Measurements from ENCODE around the gene TRO.

TRO gene

DNA sequence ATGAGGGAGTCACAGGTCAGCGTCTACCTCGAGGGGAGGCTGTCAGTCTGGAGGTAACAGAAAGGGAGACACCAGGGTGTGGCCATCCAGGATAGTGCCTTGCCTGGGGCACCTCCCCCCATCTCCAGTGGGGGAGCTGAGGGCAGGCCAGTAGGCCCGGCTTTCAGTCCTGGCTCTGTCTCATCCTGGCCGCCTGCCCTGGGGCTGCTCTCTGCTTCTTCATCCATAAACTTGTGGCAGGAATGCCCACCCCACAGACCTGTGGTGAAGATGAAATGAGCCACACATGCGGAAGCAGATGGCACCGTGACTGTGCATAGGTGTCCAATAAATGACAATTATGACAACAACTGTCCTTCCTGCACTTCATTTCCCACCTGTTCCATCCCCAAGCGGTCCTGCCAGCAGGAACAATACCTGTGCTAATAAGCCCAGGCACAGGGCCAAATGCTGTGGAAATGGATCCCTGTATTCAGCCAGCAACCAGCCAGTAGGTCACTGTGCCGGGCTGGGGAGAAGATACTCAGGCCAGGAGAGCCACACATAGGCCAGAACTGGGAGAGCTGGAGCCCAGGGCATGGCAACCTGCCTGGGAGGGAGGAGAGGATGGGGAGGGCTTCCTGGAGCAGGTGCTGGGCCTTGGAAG, 30.2 kb downstream of the TRO start:
- TF ChIP-seq EP300 (IDR thresholded peaks at IDR 0.05; ENCODE audit: borderline replicate concordance) (no peak), TCF12 (IDR thresholded peaks at IDR 0.05; ENCODE audit: low read depth) (no peak), NFIC (IDR thresholded peaks at IDR 0.05) (0 out of 2 replicates have a peak, but pooled peaks have one; percentile 11)

DNA sequence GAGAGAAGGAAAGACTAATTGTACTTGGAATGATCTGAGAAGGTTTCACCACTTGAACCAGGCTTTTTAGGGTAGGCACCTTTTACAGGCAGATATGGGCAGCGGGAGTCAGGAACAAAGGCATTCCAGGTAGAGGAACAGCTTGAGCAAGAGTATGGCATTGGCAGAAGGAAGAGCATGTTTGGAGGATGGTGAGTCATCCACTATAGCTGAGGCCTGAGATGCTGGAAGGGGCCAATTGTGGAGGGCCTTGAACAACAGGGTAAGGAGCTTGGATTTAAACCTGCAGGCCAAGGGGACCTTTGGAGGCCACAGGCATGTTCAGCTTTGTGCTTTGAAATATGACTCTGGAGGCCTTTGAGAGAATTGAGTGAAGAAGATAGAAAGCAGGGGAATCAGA, 41.1 kb downstream of the TRO start:
- TF ChIP-seq NFIC (IDR thresholded peaks at IDR 0.05) = no peak
- TF ChIP-seq ZBTB7A (IDR thresholded peaks at IDR 0.05; ENCODE audit: low read depth) = no peak
- TF ChIP-seq, protein P1, sequence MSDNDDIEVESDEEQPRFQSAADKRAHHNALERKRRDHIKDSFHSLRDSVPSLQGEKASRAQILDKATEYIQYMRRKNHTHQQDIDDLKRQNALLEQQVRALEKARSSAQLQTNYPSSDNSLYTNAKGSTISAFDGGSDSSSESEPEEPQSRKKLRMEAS (IDR thresholded peaks at IDR 0.05) = no peak
- TF ChIP-seq EGR1 (IDR thresholded peaks at IDR 0.05) = no peak
- TF ChIP-seq, protein P2, sequence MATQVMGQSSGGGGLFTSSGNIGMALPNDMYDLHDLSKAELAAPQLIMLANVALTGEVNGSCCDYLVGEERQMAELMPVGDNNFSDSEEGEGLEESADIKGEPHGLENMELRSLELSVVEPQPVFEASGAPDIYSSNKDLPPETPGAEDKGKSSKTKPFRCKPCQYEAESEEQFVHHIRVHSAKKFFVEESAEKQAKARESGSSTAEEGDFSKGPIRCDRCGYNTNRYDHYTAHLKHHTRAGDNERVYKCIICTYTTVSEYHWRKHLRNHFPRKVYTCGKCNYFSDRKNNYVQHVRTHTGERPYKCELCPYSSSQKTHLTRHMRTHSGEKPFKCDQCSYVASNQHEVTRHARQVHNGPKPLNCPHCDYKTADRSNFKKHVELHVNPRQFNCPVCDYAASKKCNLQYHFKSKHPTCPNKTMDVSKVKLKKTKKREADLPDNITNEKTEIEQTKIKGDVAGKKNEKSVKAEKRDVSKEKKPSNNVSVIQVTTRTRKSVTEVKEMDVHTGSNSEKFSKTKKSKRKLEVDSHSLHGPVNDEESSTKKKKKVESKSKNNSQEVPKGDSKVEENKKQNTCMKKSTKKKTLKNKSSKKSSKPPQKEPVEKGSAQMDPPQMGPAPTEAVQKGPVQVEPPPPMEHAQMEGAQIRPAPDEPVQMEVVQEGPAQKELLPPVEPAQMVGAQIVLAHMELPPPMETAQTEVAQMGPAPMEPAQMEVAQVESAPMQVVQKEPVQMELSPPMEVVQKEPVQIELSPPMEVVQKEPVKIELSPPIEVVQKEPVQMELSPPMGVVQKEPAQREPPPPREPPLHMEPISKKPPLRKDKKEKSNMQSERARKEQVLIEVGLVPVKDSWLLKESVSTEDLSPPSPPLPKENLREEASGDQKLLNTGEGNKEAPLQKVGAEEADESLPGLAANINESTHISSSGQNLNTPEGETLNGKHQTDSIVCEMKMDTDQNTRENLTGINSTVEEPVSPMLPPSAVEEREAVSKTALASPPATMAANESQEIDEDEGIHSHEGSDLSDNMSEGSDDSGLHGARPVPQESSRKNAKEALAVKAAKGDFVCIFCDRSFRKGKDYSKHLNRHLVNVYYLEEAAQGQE (IDR thresholded peaks at IDR 0.05; ENCODE audit: low read depth) = no peak
- TF ChIP-seq CEBPB (IDR thresholded peaks at IDR 0.05) = no peak
- TF ChIP-seq YY1 (IDR thresholded peaks at IDR 0.05; ENCODE audit: low read depth) = no peak
- TF ChIP-seq CREB1 (IDR thresholded peaks at IDR 0.05; ENCODE audit: low read depth) = no peak
- TF ChIP-seq FOXM1 (IDR thresholded peaks at IDR 0.05; ENCODE audit: borderline replicate concordance, low read depth) = no peak
- TF ChIP-seq TAF1 (IDR thresholded peaks at IDR 0.05; ENCODE audit: low read depth) = no peak
- no peak for TF ChIP-seq RAD21 (IDR thresholded peaks at IDR 0.05; ENCODE audit: low read depth)
- no peak for TF ChIP-seq TEAD4 (IDR thresholded peaks at IDR 0.05)
- TF ChIP-seq USF1 (IDR thresholded peaks at IDR 0.05) = no peak
- TF ChIP-seq TCF12 (IDR thresholded peaks at IDR 0.05; ENCODE audit: low read depth) = no peak

GRCh38 chrX:54964766-54965497, 44.3 kb downstream of the TRO start:
- TF ChIP-seq, protein P1 (IDR thresholded peaks at IDR 0.05) = no peak
- TF ChIP-seq CREB1 (IDR thresholded peaks at IDR 0.05; ENCODE audit: low read depth) (no peak), CEBPB (IDR thresholded peaks at IDR 0.05) (no peak), ZBTB7A (IDR thresholded peaks at IDR 0.05; ENCODE audit: low read depth) (no peak), TEAD4 (IDR thresholded peaks at IDR 0.05) (no peak)
- TF ChIP-seq, protein P2 (IDR thresholded peaks at IDR 0.05; ENCODE audit: low read depth) = no peak

DNA sequence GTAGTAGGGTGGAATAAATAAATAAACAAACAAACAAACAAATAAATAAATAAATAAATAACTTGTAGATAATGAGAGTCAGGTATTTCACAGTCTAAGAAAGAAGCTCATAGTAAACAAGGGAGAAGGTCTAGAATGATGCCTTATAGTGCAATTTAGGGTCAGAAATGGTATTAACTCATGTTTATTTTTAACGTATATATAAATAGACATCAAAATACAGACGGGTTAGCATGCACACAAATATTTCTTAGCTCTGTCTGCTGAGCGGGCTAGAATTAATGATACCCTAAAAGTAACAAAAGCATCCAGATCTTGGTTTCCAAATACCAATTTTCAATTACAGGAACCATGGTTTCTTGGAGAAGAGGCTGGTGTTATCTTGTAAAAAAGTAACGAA, 56.8 kb downstream of the TRO start:
- no peak for TF ChIP-seq CEBPB (IDR thresholded peaks at IDR 0.05)
- no peak for TF ChIP-seq USF1 (IDR thresholded peaks at IDR 0.05)
- TF ChIP-seq FOXM1 (IDR thresholded peaks at IDR 0.05; ENCODE audit: borderline replicate concordance, low read depth) = no peak
- no peak for TF ChIP-seq CREB1 (IDR thresholded peaks at IDR 0.05; ENCODE audit: low read depth)
- TF ChIP-seq TEAD4 (IDR thresholded peaks at IDR 0.05) = no peak
- no peak for TF ChIP-seq NFIC (IDR thresholded peaks at IDR 0.05)
- no peak for TF ChIP-seq EP300 (IDR thresholded peaks at IDR 0.05; ENCODE audit: borderline replicate concordance)
- no peak for TF ChIP-seq ZBTB7A (IDR thresholded peaks at IDR 0.05; ENCODE audit: low read depth)
- TF ChIP-seq TCF12 (IDR thresholded peaks at IDR 0.05; ENCODE audit: low read depth) = no peak
- no peak for TF ChIP-seq TAF1 (IDR thresholded peaks at IDR 0.05; ENCODE audit: low read depth)
- TF ChIP-seq, protein P1 (IDR thresholded peaks at IDR 0.05) = no peak
- TF ChIP-seq EGR1 (IDR thresholded peaks at IDR 0.05) = no peak
- TF ChIP-seq RAD21 (IDR thresholded peaks at IDR 0.05; ENCODE audit: low read depth) = no peak
- TF ChIP-seq, protein P2 (IDR thresholded peaks at IDR 0.05; ENCODE audit: low read depth) = no peak
- no peak for TF ChIP-seq YY1 (IDR thresholded peaks at IDR 0.05; ENCODE audit: low read depth)
